CD14-positive monocyte (primary cell): ENCODE measurements around the gene RNF220. TPM values are rescaled to one million over a fixed set of nuclear protein-coding genes. Genes with fewer than 3 reads are reported as not detected.

Experiments
- DNase-seq, 3 donors: peaks; one replicate each; pipeline ENCODE4 v3.0.0-alpha.2; 2011 to 2022
- H2AFZ ChIP-seq: 2 replicates; pipeline ENCODE4 v1.6.0; 2012; ENCODE audit warnings: mild to moderate bottlenecking, low read depth, low read length, inconsistent platforms; ENCODE audit not compliant: insufficient read depth, poor library complexity, severe bottlenecking
- H3K27ac ChIP-seq, 2 donors: 1 replicate in 1 of 2; 2 replicates in 1 of 2; pipeline ENCODE4 v1.5.1; 2012 to 2013; ENCODE audit warnings: low read length in 2 of 2, control low read depth in 1 of 2, inconsistent platforms in 1 of 2, low read depth in 1 of 2, mild to moderate bottlenecking in 1 of 2
- H3K27me3 ChIP-seq, 2 donors: one replicate each; pipeline versions ENCODE4 v1.6.0 to v1.6.1; 2011 to 2013; ENCODE audit warnings: low read length in 2 of 2; ENCODE audit not compliant: control insufficient read depth in 2 of 2, insufficient read depth in 2 of 2
- H3K36me3 ChIP-seq, 2 donors: replicated peaks in 1 of 2; 1 replicate in 1 of 2; 2 replicates in 1 of 2; pipeline versions ENCODE4 v1.5.1 to v1.6.1; 2012 to 2013; ENCODE audit warnings: low read length in 2 of 2, control low read depth in 1 of 2, inconsistent platforms in 1 of 2, mild to moderate bottlenecking in 1 of 2; ENCODE audit not compliant: insufficient read depth in 2 of 2, control insufficient read depth in 1 of 2
- H3K4me1 ChIP-seq, 2 donors: 1 replicate in 1 of 2; 2 replicates in 1 of 2; pipeline versions ENCODE4 v1.5.1 to v1.6.1; 2012 to 2013; ENCODE audit warnings: low read length in 2 of 2, control low read depth in 1 of 2, inconsistent platforms in 1 of 2, mild to moderate bottlenecking in 1 of 2, moderate library complexity in 1 of 2; ENCODE audit not compliant: insufficient read depth in 2 of 2, control insufficient read depth in 1 of 2
- H3K4me2 ChIP-seq: replicated peaks from 2 replicates; pipeline ENCODE3; 2012; ENCODE audit warnings: low read length, moderate library complexity, mild to moderate bottlenecking; ENCODE audit not compliant: poor library complexity, severe bottlenecking; ENCODE audit errors: extremely low read depth
- H3K4me3 ChIP-seq, 3 experiments: fragments of 200-600 bp in 1 of 3; sonication (generic) in 1 of 3; replicated peaks in 1 of 3; 1 replicate in 2 of 3; 2 replicates in 1 of 3; pipeline ENCODE4 v1.5.1; 2011 to 2013; ENCODE audit warnings: low read length in 3 of 3, mild to moderate bottlenecking in 3 of 3, control low read depth in 2 of 3, low read depth in 2 of 3, inconsistent platforms in 1 of 3, moderate library complexity in 1 of 3
- H3K79me2 ChIP-seq: 2 replicates; pipeline ENCODE4 v1.6.0; 2012; ENCODE audit warnings: mild to moderate bottlenecking, control low read depth, inconsistent platforms, low read length, moderate library complexity; ENCODE audit not compliant: insufficient read depth
- H3K9ac ChIP-seq: 2 replicates; pipeline ENCODE4 v1.6.0; 2017; ENCODE audit warnings: low read length, mild to moderate bottlenecking; ENCODE audit not compliant: insufficient read depth, poor library complexity, severe bottlenecking
- H3K9me3 ChIP-seq, 2 donors: replicated peaks in 1 of 2; 1 replicate in 1 of 2; 2 replicates in 1 of 2; pipeline versions ENCODE4 v1.5.1 to v1.6.1; 2012 to 2013; ENCODE audit warnings: low read length in 2 of 2, control low read depth in 1 of 2; ENCODE audit not compliant: control insufficient read depth in 1 of 2, insufficient read depth in 1 of 2
- H4K20me1 ChIP-seq: 2 replicates; pipeline ENCODE4 v1.6.0; 2012; ENCODE audit warnings: mild to moderate bottlenecking, low read length, control low read depth, moderate library complexity; ENCODE audit not compliant: insufficient read depth
- H3K27ac Mint-ChIP-seq, 7 donors: one replicate each; pipeline ENCODE4 v1.8.0; 2020; ENCODE audit warnings: mild to moderate bottlenecking in 7 of 7, mixed read lengths in 7 of 7, moderate library complexity in 6 of 7, inconsistent platforms in 2 of 7
- H3K27me3 Mint-ChIP-seq, 3 donors: one replicate each; pipeline ENCODE4 v1.8.0; 2021 to 2022; ENCODE audit warnings: low read depth in 3 of 3, mild to moderate bottlenecking in 3 of 3, mixed read lengths in 3 of 3, moderate library complexity in 3 of 3, inconsistent platforms in 1 of 3
- H3K36me3 Mint-ChIP-seq, 2 donors: one replicate each; pipeline ENCODE4 v1.8.0; 2020; ENCODE audit warnings: mixed read lengths in 2 of 2, inconsistent platforms in 1 of 2, mild to moderate bottlenecking in 1 of 2
- H3K4me1 Mint-ChIP-seq: one replicate; pipeline ENCODE4 v1.8.0; 2020; ENCODE audit warnings: mild to moderate bottlenecking, mixed read lengths
- H3K4me3 Mint-ChIP-seq, 2 donors: one replicate each; pipeline ENCODE4 v1.8.0; 2020; ENCODE audit warnings: mild to moderate bottlenecking in 2 of 2, mixed read lengths in 2 of 2, moderate library complexity in 1 of 2
- H3K9me3 Mint-ChIP-seq, 7 donors: one replicate each; pipeline ENCODE4 v1.8.0; 2020 to 2022; ENCODE audit warnings: mixed read lengths in 7 of 7, mild to moderate bottlenecking in 6 of 7, moderate library complexity in 6 of 7, inconsistent platforms in 2 of 7
- WGBS: methylation state at CpG from one replicate; pipeline ENCODE4 v1.1.5; 2013; ENCODE audit warnings: missing lambda C conversion rate; ENCODE audit not compliant: insufficient coverage; 5-methylcytosine and 5-hydroxymethylcytosine counted together
- intact Hi-C, 2 donors: fragments of 100-400 bp; cut with micrococcal nuclease; formaldehyde crosslinking; loops; one replicate each; pipeline versions ENCODE4 v1.15.0 to v1.15.1; 2023
- polyA minus RNA-seq: library from RNA; depleted of rRNA, polyadenylated mRNA; stranded (reverse); fragments of >200 nt; gene quantifications from 2 replicates; pipeline ENCODE4 v1.2.3, GENCODE V29; 2012
- polyA plus RNA-seq, 3 donors: library from polyadenylated mRNA; depleted of rRNA in 1 of 3; unstranded in 2 of 3; stranded (reverse) in 1 of 3; fragments of 300-500 nt in 2 of 3; fragments of >200 nt in 1 of 3; fragmentation: Illumina TruSeq in 2 of 3; gene quantifications; 1 replicate in 2 of 3; 2 replicates in 1 of 3; pipeline ENCODE4 v1.2.3, GENCODE V29; 2012 to 2021
- total RNA-seq, 12 experiments: library from RNA in 1 of 12; stranded (reverse) in 1 of 12; fragments of 120-200 nt in 1 of 12; gene quantifications; one replicate each; pipeline ENCODE4 v1.2.4 and lab custom pipeline; 2013 to 2026; ENCODE audit warnings: mixed read lengths in 6 of 12, inconsistent platforms in 1 of 12
- TF ChIP-seq, protein P1 (sequence below): fragments of 200-600 bp; IDR thresholded peaks from one replicate; pipeline ENCODE4 v1.8.0; 2022; ENCODE audit warnings: antibody characterized with exemption, mild to moderate bottlenecking

RNF220 gene
- 109 TPM for total RNA-seq (2013)
- polyA plus RNA-seq, result 100 to 1,000 TPM in 1 of 3 donors, 10 to 100 TPM in 2; 39.4 to 133 (median 49.4) TPM
- 47.8 and 81.2 TPM in 2 replicates for polyA minus RNA-seq
- 10.2 to 66.6 (median 41.9) reads per million in 11 experiments for total RNA-seq (lab: John Stamatoyannopoulos, UW)

DNA sequence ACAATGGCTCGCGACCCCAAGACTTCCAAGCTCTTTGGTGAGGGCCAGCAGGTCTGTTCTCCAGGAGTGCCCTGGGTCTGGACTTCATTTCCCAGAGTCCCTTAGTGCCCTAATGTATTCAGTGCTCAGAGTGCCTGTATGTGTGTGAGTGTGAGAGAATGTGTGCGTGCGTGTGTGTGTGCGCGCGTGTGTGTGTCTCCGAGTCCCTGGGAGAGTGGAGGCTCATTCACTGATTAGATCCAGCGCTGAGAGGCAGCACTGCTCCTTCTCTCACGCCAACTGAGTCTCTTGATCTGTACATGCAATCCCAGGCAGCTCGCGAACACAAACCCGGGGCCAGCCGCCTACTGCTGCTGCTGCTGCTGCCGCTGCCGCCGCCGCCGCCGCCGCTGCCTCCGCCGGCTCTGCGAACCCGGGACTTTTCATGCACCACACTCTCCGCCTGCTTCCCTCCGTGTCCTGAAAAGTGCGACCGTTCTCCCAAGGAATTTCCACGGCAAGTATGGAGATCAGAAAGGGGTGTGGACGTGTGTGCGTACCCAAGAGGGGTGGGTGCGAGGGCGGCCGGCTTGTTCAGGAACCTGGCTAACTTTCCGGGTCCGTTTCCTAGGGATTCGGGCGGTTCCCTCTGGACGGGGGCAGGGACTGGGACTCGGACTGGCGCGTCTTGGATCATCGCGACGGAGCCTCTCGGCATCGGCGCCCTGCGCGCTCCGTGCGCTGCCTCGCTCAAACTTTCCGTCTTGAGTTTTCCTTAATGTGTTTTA lies at the start of gene RNF220:
RNF220 (plus strand) TSS at position 225 of the 767 bp plus-strand sequence.
- H2AFZ ChIP-seq, result peak within 1 kb of the TSS; percentile 81
- peaks cover 44 to 51% of the 10 kb centered on the region in 2 donors for H3K4me1 ChIP-seq

More for the DNA sequence above, at the start of gene RNF220:
- Mint-ChIP-seq H3K27ac (peak within 1 kb of the TSS in 2 of 7 donors; percentile 40 to 68), H3K4me3 (peak within 1 kb of the TSS; percentile 92 to 99), H3K27me3 (peaks cover 8 to 31% (median 30%) of the 10 kb centered on the region in 3 donors), H3K36me3 (peaks cover 8 to 14% of the 10 kb centered on the region in 2 donors), H3K9me3 (peaks cover 0 to 16% (median 11%) of the 10 kb centered on the region in 7 donors), H3K4me1 (peaks cover 24% of the 10 kb centered on the region)
- WGBS, result under 1% methylated on average over 44 of the region's 55 CpGs
- Histone ChIP-seq H3K4me3 (peak within 1 kb of the TSS; percentile 37 to 81 (median 49)), H3K4me2 (peak within 1 kb of the TSS; percentile 95), H3K9ac (peak within 1 kb of the TSS; percentile 45), H3K36me3 (no peaks in the 10 kb centered on the region), H3K79me2 (no peaks in the 10 kb centered on the region), H3K27me3 (peaks cover 46 to 53% of the 10 kb centered on the region in 2 donors), H3K27ac (no peak within 1 kb of the TSS), H3K9me3 (peaks cover 0 to 5% of the 10 kb centered on the region in 2 donors), H4K20me1 (no peaks in the 10 kb centered on the region)
- intact Hi-C loops, result loop anchor here in 1 of 2 donors (5.0 kb wide), 1 partner anchor 82 kb away; no protein-coding TSS in a partner anchor
- DNase-seq, result peak; percentile 38 to 50 (median 49)
- TF ChIP-seq, protein P1, sequence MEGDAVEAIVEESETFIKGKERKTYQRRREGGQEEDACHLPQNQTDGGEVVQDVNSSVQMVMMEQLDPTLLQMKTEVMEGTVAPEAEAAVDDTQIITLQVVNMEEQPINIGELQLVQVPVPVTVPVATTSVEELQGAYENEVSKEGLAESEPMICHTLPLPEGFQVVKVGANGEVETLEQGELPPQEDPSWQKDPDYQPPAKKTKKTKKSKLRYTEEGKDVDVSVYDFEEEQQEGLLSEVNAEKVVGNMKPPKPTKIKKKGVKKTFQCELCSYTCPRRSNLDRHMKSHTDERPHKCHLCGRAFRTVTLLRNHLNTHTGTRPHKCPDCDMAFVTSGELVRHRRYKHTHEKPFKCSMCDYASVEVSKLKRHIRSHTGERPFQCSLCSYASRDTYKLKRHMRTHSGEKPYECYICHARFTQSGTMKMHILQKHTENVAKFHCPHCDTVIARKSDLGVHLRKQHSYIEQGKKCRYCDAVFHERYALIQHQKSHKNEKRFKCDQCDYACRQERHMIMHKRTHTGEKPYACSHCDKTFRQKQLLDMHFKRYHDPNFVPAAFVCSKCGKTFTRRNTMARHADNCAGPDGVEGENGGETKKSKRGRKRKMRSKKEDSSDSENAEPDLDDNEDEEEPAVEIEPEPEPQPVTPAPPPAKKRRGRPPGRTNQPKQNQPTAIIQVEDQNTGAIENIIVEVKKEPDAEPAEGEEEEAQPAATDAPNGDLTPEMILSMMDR, result no peak
